ENCODE measurements around the gene SMIM33. TPM values are rescaled to one million over a fixed set of nuclear protein-coding genes. Genes with fewer than 3 reads are reported as not detected.

SMIM33 gene
- total RNA-seq (ENCODE audit: unreplicated experiment), result not detected
- long read RNA-seq, result 0 reads

GRCh38 chr5:139470821-139471300 is at the start of gene SMIM33:
Gene SMIM33, plus strand, starts transcription at chr5:139471004. Its CDS starts 118 bp downstream, at chr5:139471122.
- peaks cover 4% of the 10 kb centered on the region for H3K36me3 Mint-ChIP-seq (ENCODE audit: low read depth, unreplicated experiment)
- TF ChIP-seq CTCF (IDR thresholded peaks at IDR 0.05; ENCODE audit: unreplicated experiment), result no peak
- peaks cover 17% of the 10 kb centered on the region for H3K27me3 Mint-ChIP-seq (ENCODE audit: unreplicated experiment)
- no peak for DNase-seq (ENCODE audit: low spot score)
- no peaks in the 10 kb centered on the region for H3K9me3 Mint-ChIP-seq (ENCODE audit: unreplicated experiment)
- no peak within 1 kb of the TSS for H3K4me3 Mint-ChIP-seq (ENCODE audit: unreplicated experiment)
- no peak within 1 kb of the TSS for H3K27ac Mint-ChIP-seq (ENCODE audit: unreplicated experiment)
- peaks cover 46% of the 10 kb centered on the region for H3K4me1 Mint-ChIP-seq (ENCODE audit: unreplicated experiment)

- H3K9me3 Mint-ChIP-seq (ENCODE audit: unreplicated experiment), result no peaks in the 10 kb centered on the region
- DNase-seq (ENCODE audit: low spot score), result peak; percentile 61
- peak overlapping the region; percentile 88 for H3K27ac Mint-ChIP-seq (ENCODE audit: unreplicated experiment)
- TF ChIP-seq CTCF (IDR thresholded peaks at IDR 0.05; ENCODE audit: unreplicated experiment), result peak; percentile 56
- peaks cover 54% of the 10 kb centered on the region for H3K4me1 Mint-ChIP-seq (ENCODE audit: unreplicated experiment)
- H3K36me3 Mint-ChIP-seq (ENCODE audit: low read depth, unreplicated experiment), result peaks cover 28% of the 10 kb centered on the region
- H3K27me3 Mint-ChIP-seq (ENCODE audit: unreplicated experiment), result no peaks in the 10 kb centered on the region
- H3K4me3 Mint-ChIP-seq (ENCODE audit: unreplicated experiment), result peak overlapping the region; percentile 71
Measured at GRCh38 chr5:139422307-139422893, 48.4 kb upstream of the SMIM33 start.

GRCh38 chr5:139425497-139425896 is 45.3 kb upstream of the SMIM33 start:
- H3K4me1 Mint-ChIP-seq (ENCODE audit: unreplicated experiment), result peaks cover 35% of the 10 kb centered on the region
- H3K36me3 Mint-ChIP-seq (ENCODE audit: low read depth, unreplicated experiment), result peaks cover 23% of the 10 kb centered on the region
- peak overlapping the region; percentile 59 for H3K27ac Mint-ChIP-seq (ENCODE audit: unreplicated experiment)
- no peaks in the 10 kb centered on the region for H3K27me3 Mint-ChIP-seq (ENCODE audit: unreplicated experiment)
- no peaks in the 10 kb centered on the region for H3K9me3 Mint-ChIP-seq (ENCODE audit: unreplicated experiment)
- no peak for DNase-seq (ENCODE audit: low spot score)
- no peak overlapping the region for H3K4me3 Mint-ChIP-seq (ENCODE audit: unreplicated experiment)
- TF ChIP-seq CTCF (IDR thresholded peaks at IDR 0.05; ENCODE audit: unreplicated experiment), result no peak

GRCh38 chr5:139426203-139426885 is 44.5 kb upstream of the SMIM33 start:
- TF ChIP-seq CTCF (IDR thresholded peaks at IDR 0.05; ENCODE audit: unreplicated experiment), result no peak
- Mint-ChIP-seq H3K9me3 (ENCODE audit: unreplicated experiment) (no peaks in the 10 kb centered on the region), H3K4me3 (ENCODE audit: unreplicated experiment) (no peak overlapping the region), H3K36me3 (ENCODE audit: low read depth, unreplicated experiment) (peaks cover 28% of the 10 kb centered on the region), H3K27ac (ENCODE audit: unreplicated experiment) (peak overlapping the region; percentile 59), H3K27me3 (ENCODE audit: unreplicated experiment) (no peaks in the 10 kb centered on the region), H3K4me1 (ENCODE audit: unreplicated experiment) (peaks cover 35% of the 10 kb centered on the region)
- no peak for DNase-seq (ENCODE audit: low spot score)

- Mint-ChIP-seq H3K9me3 (ENCODE audit: unreplicated experiment) (no peaks in the 10 kb centered on the region), H3K27me3 (ENCODE audit: unreplicated experiment) (no peaks in the 10 kb centered on the region), H3K4me3 (ENCODE audit: unreplicated experiment) (no peak overlapping the region), H3K36me3 (ENCODE audit: low read depth, unreplicated experiment) (peaks cover 28% of the 10 kb centered on the region), H3K4me1 (ENCODE audit: unreplicated experiment) (peaks cover 11% of the 10 kb centered on the region), H3K27ac (ENCODE audit: unreplicated experiment) (no peak overlapping the region)
- no peak for TF ChIP-seq CTCF (IDR thresholded peaks at IDR 0.05; ENCODE audit: unreplicated experiment)
- no peak for DNase-seq (ENCODE audit: low spot score)
Measured at GRCh38 chr5:139430015-139430414, 40.8 kb upstream of the SMIM33 start.
